HG03378 (cell line): ENCODE data around the gene HARS1.
"Not testable (repeated sequence)": the region's sequence is repeated elsewhere in the genome, so short reads cannot be mapped to it uniquely, and the experiment has no call there.

Source experiments
- ATAC-seq: cut with Tn5 transposase; IDR thresholded peaks from one replicate; pipeline ENCODE4 v1.9.1; 2021; ENCODE audit warnings: mild to moderate bottlenecking, moderate library complexity; ENCODE audit not compliant: unreplicated experiment

HARS1 gene

DNA sequence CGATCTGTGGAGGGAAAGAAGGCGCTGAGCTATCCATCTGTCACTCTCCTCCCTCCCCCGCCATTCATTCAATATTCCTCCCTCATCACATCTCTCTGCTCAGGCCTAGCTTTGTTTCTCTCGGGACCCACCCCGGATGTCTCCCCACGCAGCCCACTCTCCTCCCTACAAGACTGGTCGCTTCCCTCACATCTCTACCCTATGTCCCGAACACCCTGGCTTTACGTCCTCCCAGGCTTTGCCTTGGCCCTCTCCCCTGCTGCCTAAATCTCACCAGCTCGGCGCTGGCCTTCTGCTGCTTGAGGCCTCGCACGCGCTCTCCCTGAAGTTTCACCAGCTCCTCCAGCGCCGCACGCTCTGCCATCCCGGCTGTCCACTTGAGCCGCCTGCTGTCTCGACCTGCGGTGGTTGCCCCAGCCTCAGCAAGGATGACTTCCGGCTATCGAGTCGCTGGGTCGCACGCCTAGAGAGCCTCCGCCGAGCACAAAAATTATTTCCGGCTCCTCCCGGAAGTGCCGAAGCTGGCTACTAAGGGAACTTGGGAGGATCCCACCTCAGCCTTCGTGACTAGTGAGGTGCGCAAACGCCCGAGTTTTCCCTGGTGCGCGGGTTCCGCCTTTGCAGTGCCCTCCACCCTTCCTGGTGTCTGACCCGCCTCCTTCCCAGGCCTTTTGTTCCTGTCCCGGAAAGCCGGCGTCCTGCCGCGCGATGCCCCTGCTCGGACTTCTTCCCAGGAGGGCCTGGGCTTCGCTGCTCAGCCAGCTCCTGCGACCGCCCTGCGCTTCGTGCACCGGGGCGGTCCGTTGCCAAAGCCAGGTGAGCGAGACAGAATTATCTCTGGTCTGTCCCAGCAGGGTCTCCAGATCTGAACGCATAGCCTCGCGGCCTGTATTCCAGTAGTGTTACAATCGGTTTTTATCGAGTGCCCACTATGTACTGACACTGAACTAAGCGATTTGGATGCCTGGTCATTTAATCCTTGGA lies at the start of gene HARS1, which contains the start of gene HARS2:
HARS1 (minus strand) TSS at position 430 of the 984 bp plus-strand sequence; CDS start at position 364, 66 bp downstream.
HARS2 (plus strand) TSS at position 515 of the 984 bp plus-strand sequence; CDS start at position 709, 194 bp downstream.
- peak; percentile 93 for ATAC-seq

DNA sequence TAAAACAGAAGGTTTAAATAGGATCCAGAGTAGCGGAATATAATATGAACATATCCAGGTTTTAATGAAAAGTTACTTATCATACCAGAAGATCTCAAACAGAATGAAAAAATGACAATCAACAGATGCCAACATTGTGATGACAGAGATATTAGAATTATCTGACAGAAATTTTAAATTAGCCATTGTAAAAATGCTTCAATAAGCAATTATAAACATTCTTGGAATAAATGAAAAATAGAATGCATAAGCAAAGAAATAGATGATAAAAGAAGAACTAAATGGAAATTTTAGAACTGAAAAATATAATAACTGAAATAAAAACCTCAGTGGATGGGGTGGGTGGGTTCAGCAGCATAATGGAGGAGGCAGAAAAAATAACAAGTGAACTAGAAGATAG lies 46.3 kb upstream of the HARS1 start:
- no peak for ATAC-seq

DNA sequence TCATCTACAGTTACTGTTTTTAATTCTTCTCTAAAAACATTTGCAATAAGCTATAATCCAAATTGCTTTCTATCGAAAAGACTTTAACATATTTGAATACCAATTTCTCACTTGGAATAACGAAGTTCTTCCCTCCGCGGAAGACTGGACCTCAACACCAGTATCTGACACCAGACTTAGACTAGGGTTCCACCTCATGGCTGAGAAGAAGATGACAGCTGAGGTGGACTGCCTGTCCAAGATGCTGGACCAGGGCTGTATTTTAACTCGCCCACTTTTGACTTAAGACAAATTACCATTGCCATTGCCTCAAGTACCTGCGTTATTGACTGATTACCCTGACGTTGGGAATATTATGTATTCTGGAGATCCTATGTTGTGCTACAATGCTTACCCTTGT lies 43.2 kb upstream of the HARS1 start:
- ATAC-seq, result no peak

- ATAC-seq, result no peak
Measured at GRCh38 chr5:140733098-140733497, 41.9 kb upstream of the HARS1 start.

DNA sequence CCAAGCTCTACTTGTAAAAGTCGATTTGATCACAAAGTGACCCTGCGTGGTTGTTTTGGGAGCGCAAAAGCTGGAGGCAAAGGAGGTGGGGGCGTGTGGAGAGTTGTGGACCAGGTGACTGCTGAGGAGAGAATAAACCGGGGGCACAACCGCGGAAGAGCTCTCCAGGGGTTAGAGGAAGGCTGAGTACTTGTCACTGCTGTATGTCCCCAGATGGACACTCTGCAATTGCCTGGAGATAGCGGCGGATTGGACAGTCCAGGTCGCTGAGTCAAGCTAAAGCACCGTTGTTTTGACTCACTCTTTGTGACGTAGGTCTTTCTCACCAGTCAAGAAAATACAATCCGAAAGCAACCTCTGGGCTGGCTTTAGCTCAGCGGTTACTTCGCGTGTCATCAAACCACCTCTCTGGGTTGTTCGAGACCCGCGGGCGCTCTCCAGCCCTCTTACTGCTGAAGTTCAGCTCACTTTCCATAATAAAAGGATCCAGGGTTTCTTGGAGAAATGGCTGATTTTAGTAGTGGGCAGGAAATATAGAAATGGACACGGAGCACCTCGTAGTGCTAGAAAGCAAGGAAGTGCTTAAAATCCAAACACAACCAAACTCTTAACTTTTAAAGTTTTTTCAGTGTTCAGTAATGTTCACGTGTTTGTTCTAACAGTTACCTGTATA lies 34.8 kb upstream of the HARS1 start:
- ATAC-seq, result peak; percentile 94

DNA sequence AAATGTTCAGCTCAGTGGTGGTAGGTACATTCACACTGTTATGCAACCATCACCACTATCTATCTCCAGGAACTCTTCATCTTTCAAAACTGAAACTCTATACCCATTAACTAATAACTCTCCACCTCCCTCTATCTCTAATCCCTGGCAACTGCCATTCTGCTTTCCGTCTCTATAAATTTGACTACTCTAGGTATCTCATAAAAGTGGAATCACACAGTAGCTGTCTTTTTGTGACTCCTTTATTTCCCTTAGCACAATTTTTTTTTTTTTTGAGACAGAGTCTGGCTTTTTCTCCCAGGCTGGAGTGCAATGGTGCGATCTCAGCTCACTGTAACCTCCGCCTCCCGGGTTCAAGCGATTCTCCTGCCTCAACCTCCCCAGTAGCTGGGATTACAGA lies 30.2 kb upstream of the HARS1 start:
- ATAC-seq, result not testable (repeated sequence)

- not testable (repeated sequence) for ATAC-seq
Measured at GRCh38 chr5:140720738-140721137, 29.6 kb upstream of the HARS1 start.

GRCh38 chr5:140718266-140718592 lies 27.1 kb upstream of the HARS1 start:
- ATAC-seq, result no peak

GRCh38 chr5:140716238-140716637 lies 25.1 kb upstream of the HARS1 start:
- ATAC-seq, result not testable (repeated sequence)

DNA sequence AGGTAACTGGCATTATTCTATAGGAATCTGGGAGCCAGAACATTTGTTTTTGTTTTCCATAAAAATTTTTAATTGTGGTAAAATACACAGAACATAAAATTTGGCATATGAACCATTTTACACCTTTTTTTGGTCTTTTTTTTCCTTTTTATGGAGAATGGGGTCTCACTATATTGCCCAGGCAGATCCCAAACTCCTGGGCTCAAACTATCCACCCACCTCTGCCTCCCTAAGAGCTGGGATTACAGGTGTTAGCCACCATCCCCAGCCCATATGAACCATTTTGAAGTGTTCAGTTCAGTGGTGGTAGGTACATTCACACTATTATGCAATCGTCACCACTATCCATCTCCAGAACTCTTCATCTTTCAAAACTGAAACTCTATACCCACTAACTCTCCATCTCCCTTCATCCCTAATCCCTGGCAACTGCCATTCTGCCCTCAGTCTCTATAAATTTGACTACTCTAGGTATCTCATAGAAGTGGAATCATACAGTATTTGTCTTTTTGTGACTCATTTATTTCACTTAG lies 22.5 kb upstream of the HARS1 start:
- ATAC-seq, result no peak

DNA sequence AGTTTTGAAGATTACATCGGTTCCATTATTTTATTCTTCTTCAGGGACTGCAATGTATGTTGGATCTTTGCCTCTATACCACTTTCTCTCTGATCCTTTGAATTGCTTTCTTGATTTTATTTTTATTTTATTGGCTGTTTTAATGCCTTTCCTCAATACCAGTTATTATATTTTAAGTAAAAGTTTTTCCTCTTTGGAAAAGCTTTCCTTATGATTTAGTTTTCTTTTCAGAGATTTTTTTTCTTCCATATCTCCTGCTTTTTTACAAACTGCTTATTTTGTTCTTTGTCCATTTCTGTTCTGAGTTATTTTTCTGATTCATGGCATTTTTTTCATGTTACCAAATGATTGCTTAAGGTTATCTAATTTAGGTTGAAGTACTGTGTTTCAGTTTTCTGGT lies 20.6 kb upstream of the HARS1 start:
- ATAC-seq, result no peak

GRCh38 chr5:140710899-140711552 lies 19.9 kb upstream of the HARS1 start:
- ATAC-seq, result peak; percentile 87

DNA sequence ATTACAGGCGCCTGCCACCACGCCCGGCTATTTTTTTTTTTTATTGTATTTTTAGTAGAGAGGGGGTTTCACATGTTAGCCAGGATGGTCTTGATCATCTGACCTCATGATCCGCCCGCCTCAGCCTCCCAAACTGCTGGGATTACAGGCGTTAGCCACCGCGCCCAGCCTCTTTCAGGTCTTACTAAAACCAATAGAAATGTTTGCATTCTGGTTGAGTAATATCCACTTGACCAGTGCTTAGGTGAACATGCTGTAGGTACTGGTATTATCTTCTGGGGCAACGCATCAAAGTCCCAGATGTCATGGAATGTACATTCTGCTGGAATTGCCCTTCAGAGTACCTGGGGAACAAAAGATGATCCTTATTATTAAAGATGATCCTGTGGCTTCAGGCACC lies 17.6 kb upstream of the HARS1 start:
- ATAC-seq, result not testable (repeated sequence)

DNA sequence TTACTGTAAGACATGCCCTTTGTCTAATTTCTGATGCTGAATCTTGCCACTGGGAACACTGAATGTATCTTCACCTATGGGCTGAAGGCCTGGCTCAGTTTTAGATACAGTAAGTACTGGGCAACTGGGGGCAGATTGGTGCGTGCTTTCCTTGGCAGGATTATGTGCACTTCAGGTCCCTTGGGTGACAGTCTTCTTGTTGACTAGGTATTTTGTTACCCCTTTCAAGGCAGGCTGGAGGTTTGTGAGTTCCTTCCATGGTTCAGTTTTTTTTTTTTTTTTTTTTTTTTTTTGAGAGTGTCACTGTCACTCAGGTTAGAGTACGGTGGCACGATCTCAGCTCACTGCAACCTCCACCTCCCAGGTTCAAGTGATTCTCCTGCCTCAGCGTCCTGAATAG lies 16.6 kb upstream of the HARS1 start:
- no peak for ATAC-seq

DNA sequence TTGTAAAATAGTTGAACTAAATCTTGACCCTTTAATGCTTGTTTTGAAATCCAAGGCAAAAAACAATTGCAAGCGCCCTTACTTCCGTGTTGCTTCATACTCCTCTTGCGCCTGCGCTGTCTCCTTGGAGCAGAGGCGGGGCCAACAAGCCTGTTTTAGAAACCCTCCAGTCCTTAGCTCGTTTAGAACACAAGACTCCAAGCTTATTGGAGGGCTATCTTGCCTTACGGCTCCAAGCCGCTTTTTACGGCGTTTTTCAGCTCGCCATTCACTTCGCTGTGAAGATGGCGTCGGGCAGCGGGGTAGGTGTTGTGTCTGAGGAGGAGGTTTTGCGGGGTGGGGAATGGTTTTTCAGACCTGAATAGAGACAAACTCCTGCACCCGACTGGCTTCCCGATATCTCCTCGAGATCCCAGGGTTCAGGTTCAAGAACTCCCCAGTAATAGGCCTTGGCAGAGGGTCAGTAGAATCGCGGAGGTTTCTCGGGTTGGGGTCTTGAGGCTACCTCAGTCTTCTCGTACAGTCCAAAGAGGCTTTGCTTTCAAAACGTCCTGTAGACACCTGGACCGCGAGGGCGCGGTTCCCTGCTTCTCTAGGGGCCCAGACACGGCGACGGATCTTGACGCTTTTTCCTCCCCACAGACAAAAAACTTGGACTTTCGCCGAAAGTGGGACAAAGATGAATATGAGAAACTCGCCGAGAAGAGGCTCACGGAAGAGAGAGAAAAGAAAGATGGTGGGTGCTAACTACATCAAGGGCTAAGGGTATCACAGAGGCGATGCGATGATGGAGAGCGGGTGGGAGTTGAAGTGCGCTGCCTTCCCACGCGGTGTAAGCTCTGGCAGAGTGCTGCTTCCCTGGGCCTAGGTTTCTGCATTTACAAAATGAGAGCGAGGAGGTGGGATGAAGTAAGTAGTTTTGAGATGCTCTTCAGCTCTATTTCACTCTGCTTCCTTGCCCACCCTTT lies 9.3 kb upstream of the HARS1 start, which contains the start of gene ZMAT2:
ZMAT2 (plus strand) TSS at position 271 of the 968 bp plus-strand sequence; CDS start at position 285, 14 bp downstream.
- ATAC-seq, result peak; percentile 94

GRCh38 chr5:140696891-140697492 lies 5.8 kb upstream of the HARS1 start:
- ATAC-seq, result no peak

- no peak for ATAC-seq
Measured at GRCh38 chr5:140694276-140694675, 3.1 kb upstream of the HARS1 start.

GRCh38 chr5:140690376-140690932 lies 716 bp downstream of the HARS1 start:
- ATAC-seq, result no peak

DNA sequence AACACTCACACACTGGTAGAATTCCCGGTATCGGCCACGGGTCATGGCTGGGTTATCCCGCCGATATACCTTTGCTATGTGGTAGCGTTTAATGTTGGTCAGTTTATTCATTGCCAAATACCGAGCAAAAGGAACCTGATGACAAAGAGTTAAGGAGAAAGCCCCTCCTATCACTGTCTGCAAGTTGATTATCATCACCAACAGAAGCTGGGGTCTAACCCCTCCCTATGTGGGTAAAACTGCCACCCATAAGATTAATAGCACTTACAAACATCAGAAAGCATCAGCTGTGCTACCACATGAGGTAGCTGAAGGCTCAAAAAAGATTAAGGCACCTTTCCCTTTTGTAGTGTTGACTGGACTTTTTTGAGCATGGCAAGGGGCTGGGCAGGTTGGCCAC lies 12.2 kb downstream of the HARS1 start:
- no peak for ATAC-seq
